AG09309 (cell line): Measurements from ENCODE around the gene DDX39B.
"Not testable (repeated sequence)": the region's sequence is repeated elsewhere in the genome, so short reads cannot be mapped to it uniquely, and the experiment has no call there.

Experiments used
- DNase-seq: peaks from one replicate; pipeline ENCODE4 v3.0.0-alpha.2; 2010; ENCODE audit warnings: low read depth
- H3K4me3 ChIP-seq: 2 replicates; pipeline ENCODE4 v1.5.1; 2011; ENCODE audit warnings: mild to moderate bottlenecking, low read depth, low read length, moderate library complexity; ENCODE audit not compliant: control insufficient read depth
- TF ChIP-seq, protein P1 (sequence below): IDR thresholded peaks from 2 replicates; pipeline ENCODE4 v1.5.1; 2011; ENCODE audit warnings: mild to moderate bottlenecking, low read depth, low read length, inconsistent platforms; ENCODE audit not compliant: insufficient read depth, control insufficient read depth; ENCODE audit errors: missing control alignments

DDX39B gene

DNA sequence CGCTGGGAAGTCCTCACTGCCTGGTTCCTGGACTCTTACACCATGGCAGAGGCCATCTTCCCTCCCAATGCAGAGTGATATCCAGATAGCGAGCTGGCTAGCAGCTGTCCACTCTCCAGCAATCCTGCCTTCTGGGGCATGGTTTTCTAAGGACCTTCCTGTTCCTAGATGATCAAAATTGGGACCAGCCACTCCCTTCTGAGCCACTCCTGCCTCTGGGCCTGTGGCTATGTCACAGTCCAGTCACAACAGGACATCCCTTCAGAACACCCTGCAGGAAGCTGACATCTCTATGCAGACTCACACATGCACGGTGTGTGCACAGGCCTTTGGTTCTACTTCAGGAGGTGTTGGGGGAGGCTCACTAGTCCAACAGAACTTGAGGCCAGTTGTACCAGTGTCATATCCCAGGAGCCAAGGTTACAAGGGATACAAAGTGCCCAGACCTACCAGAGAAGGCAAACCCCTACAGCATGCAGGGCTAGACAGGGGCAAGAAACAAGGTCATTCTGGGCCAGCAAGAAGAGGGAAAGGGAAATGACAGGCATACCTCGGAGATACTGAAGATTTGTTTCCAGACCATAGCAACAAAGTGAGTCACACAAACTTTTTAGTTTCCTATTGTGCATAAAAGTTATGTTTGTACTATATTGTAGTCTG is 15.7 kb downstream of the DDX39B start:
- TF ChIP-seq, protein P1, sequence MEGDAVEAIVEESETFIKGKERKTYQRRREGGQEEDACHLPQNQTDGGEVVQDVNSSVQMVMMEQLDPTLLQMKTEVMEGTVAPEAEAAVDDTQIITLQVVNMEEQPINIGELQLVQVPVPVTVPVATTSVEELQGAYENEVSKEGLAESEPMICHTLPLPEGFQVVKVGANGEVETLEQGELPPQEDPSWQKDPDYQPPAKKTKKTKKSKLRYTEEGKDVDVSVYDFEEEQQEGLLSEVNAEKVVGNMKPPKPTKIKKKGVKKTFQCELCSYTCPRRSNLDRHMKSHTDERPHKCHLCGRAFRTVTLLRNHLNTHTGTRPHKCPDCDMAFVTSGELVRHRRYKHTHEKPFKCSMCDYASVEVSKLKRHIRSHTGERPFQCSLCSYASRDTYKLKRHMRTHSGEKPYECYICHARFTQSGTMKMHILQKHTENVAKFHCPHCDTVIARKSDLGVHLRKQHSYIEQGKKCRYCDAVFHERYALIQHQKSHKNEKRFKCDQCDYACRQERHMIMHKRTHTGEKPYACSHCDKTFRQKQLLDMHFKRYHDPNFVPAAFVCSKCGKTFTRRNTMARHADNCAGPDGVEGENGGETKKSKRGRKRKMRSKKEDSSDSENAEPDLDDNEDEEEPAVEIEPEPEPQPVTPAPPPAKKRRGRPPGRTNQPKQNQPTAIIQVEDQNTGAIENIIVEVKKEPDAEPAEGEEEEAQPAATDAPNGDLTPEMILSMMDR = no peak
- DNase-seq = no peak
- no peak overlapping the region for H3K4me3 ChIP-seq

DNA sequence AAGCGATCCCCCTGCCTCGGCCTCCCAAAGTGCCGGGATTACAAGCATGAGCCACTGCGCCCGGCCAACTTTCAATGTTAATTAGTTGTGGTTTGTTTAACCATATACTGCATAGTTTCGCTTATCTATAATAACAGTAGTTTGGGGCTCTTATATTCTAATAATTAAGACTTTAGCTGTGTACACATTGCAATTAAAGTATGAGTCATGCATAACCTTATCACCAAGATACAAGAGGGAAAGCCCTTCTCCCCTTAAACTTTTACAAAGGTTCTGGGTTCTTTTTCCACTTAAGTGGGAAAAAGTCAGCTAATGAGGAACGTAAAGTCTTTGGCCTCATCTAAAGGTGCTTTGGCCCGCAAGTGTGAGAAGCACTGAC is 16.3 kb downstream of the DDX39B start:
- DNase-seq = no peak
- no peak overlapping the region for H3K4me3 ChIP-seq
- TF ChIP-seq, protein P1 = no peak

DNA sequence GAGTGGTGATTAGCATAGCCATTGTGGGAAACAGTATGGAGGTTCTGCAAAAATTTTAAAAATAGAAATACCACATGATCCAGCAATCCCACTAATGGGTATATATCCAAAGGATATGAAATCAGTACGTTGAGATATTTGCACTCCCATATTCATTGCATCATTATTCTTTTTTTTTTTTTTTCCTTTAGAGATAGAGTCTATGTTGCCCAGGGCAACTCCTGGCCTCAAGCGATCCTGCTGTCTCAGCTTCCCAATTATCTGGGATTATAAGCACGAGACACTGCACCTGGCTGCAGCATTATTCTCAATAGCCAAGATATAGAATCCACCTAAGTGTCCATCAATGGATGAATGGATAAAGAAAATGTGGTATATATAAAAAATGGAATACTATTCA is 20.0 kb downstream of the DDX39B start:
- TF ChIP-seq, protein P1 = no peak
- no peak for DNase-seq
- no peak overlapping the region for H3K4me3 ChIP-seq

DNA sequence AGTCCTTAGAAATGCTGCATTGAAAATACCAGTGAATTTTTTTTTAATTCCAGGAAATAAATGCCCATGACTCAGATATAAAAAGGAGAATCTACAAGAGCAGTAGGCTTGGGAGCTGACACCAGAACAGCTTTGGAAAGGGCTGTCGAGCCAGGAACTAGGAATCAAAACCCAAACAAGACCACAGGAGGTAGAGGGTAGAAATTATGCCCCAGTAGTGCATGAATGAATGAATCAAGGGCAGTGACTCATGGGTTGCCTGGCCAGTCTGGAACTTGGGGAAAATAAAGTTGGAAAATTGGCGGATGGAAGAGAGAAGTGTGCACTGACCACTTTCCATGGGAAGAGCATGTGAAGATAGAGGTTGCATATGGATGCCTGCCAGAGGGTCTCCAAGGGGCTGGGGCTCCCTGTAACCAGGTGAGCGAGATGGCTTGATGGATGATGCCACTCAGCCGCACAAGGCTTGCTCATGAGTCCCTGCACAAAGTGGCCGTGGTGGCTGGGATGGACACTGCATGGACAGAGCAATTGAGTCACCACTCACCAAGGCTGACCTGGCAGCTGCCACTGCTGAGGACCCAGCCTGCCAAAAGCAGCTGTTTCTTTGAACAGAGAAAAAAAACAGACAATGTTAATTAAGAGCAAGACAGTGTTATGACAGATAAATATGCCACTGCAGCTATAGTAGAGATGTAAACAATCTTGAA is 28.2 kb downstream of the DDX39B start:
- H3K4me3 ChIP-seq = no peak overlapping the region
- TF ChIP-seq, protein P1 = no peak
- DNase-seq = no peak

DNA sequence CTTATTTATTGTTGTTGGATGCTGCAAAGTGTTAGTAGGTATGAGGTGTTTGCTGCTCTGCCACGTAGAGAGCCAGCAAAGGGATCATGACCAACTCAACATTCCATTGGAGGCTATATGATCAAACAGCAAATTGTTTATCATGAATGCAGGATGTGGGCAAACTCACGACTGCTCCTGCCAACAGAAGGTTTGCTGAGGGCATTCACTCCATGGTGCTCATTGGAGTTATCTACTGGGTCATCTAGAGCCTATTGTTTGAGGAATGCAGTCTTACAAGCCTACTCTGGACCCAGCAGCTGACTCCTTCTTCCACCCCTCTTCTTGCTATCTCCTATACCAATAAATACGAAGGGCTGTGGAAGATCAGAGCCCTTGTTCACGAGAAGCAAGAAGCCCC is 31.8 kb downstream of the DDX39B start:
- no peak for DNase-seq
- H3K4me3 ChIP-seq = no peak overlapping the region
- TF ChIP-seq, protein P1 = no peak

DNA sequence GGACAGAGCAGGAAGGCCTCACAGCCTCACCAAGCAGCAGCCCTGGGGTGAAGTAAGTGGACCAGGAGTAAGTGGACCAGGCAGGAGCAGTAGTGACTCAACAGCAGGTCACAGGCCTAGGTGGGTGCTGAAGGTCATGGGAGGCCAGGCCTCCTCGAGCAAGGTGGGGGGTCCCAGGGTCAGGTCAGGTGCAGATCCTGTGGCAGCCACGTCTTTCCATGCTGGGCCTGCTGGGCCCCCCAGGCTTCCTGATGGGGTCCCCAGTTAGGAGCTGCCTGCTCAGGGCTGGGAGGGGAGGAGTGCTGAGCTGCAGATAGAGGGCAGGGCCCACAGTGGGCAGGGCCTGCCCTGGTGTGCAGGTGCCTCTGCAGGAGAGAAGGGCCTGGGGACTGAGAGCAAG is 32.8 kb downstream of the DDX39B start:
- not testable (repeated sequence) for DNase-seq

DNA sequence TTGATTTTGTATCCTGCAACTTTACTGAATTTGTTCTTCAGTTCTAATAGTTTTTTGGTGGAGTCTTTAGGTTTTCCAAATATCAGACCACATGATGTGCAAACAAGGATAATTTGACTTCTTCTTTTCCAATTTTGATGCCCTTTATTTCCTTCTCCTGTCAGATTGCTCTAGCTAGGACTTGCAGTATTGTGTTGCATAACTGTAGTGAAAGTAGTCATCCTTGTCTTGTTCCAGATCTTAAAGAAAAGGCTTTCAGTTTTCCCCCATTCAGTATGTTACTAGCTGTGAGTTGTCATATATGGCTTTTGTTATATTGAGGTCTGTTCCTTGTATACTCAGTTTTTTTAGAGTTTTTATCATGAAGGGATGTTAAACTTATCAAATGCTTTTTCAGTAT is 39.2 kb downstream of the DDX39B start:
- DNase-seq = no peak
- H3K4me3 ChIP-seq = no peak overlapping the region
- TF ChIP-seq, protein P1 = no peak

More for the DNA sequence above, 32.8 kb downstream of the DDX39B start:
- H3K4me3 ChIP-seq = not testable (repeated sequence)

DNA sequence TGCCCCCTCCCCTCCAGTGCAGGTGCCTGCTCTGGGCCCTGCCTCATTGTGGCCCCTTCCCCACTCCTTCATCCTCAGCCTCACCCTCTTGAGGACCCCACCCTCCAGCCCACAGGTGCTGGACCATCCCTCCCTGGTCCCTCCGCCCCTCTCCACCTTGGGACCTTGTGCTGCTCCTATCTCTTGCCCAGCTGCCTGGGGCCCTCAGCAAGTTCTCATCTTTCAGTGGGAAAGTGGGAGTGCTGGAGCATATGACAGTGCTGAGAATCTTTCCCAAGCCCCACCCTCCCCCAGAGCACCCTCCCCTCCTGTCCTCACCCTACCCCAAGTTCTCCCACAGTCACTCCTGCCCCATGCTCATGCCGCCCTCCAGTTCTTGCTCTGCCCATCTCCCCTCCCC is 42.2 kb downstream of the DDX39B start:
- not testable (repeated sequence) for DNase-seq, H3K4me3 ChIP-seq
